ENCODE measurements around the gene PARVG. TPM values are rescaled to one million over a fixed set of nuclear protein-coding genes. Genes with fewer than 3 reads are reported as not detected.

PARVG gene
- total RNA-seq, 4 donors from 2014 or later, result 7.1 to 16.2 (median 11.2) TPM

- Histone ChIP-seq H3K4me3 (no peak overlapping the region), H3K9me3 (no peaks in the 10 kb centered on the region), H3K27ac (replicated peaks in 1 of 4) (no peak overlapping the region), H3K4me1 (no peaks in the 10 kb centered on the region), H3K36me3 (peaks cover 4 to 83% (median 63%) of the 10 kb centered on the region in 4 donors), H3K27me3 (no peaks in the 10 kb centered on the region)
- intact Hi-C loops (cut with DNase I), result no loop called here
- DNase-seq (ENCODE audit: extremely low spot score), result no peak
- 85% methylated on average over 6 of the region's 12 CpGs for WGBS
- no peak for TF ChIP-seq EP300 (IDR thresholded peaks at IDR 0.05)
Measured at GRCh38 chr22:44167501-44167900, 13.2 kb upstream of the PARVG start.

DNA sequence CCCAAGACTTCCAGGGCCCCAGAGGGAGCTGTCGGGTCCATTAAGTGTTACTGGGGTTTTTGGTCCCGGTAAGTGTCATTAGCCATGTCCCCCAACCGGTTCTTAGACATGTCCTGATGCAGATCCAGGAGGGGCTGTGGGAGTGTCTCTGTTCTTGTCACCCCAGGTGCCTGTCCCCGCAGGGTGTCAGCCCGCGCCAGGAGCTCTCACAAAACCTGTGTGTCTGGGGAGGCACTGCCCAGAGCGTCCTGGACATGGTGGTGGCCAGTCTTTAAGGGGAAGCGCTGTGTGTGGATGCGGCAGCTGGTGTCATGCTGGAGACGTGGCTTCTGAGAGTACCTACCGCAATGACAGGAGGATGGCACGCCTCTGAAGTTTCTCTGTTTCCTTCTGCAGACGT lies 12.5 kb upstream of the PARVG start:
- intact Hi-C loops (cut with DNase I), result no loop called here
- WGBS, result 95% methylated on average over 7 of the region's 13 CpGs

DNA sequence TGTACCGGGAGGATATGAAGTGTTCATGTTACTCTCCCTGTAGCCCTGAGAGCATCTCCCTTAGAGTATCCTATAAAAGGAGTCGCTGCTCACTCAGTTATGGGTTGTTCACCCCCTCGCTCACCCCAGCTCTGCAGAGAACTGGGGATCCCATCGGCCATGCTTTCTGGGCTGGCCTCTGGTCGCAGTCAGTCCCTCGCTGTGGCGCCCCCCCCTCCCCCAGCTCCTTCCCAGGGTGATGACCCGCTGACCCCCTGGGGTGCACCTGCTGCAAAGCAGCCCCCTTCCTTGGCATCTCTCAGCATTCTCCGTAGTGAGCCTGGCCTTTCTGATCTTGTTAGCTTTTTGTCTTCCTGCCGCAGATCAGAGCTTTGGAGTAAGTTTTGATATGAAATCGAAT lies 10.3 kb upstream of the PARVG start:
- H3K9me3 ChIP-seq, result no peaks in the 10 kb centered on the region
- H3K4me1 ChIP-seq, result no peaks in the 10 kb centered on the region
- WGBS, result 95% methylated on average over 11 of the region's 11 CpGs
- no peak overlapping the region for H3K27ac ChIP-seq (replicated peaks in 1 of 4)
- H3K36me3 ChIP-seq, result peaks cover 0 to 54% (median 40%) of the 10 kb centered on the region in 4 donors
- no peak for DNase-seq (ENCODE audit: extremely low spot score)
- no peak overlapping the region for H3K4me3 ChIP-seq
- H3K27me3 ChIP-seq, result no peaks in the 10 kb centered on the region
- TF ChIP-seq CTCF (IDR thresholded peaks at IDR 0.05) (no peak), POLR2AphosphoS5 (IDR thresholded peaks at IDR 0.05) (no peak), POLR2A (IDR thresholded peaks at IDR 0.05; ENCODE audit: low read depth) (no peak), EP300 (IDR thresholded peaks at IDR 0.05) (no peak)
- intact Hi-C loops (cut with DNase I), result no loop called here

More for the DNA sequence above, 12.5 kb upstream of the PARVG start:
- H3K9me3 ChIP-seq, result no peaks in the 10 kb centered on the region
- H3K36me3 ChIP-seq, result peaks cover 4 to 76% (median 60%) of the 10 kb centered on the region in 4 donors
- no peaks in the 10 kb centered on the region for H3K27me3 ChIP-seq
- no peak overlapping the region for H3K4me3 ChIP-seq
- no peak for DNase-seq (ENCODE audit: extremely low spot score)
- H3K27ac ChIP-seq (replicated peaks in 1 of 4), result no peak overlapping the region
- H3K4me1 ChIP-seq, result no peaks in the 10 kb centered on the region
- TF ChIP-seq POLR2AphosphoS5 (IDR thresholded peaks at IDR 0.05), result no peak

DNA sequence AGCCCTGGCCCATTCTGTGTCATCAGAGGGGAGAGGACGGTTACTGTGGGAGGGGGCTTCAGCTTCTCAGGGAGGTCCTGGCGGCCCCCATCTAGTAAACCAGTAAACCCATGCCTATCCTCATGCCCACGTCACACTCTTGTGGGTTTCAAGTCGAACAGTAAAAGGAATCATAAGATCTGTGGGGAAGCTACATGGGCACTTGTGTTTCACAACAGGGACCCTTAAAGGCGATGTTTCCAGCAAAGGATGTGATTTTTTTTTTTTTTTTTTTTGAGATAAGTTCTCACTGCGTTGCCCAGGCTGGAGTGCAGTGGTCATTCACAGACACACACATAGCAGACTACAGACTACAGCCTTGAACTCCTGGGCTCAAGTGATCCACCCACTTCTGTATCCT lies 9.2 kb upstream of the PARVG start:
- 77% methylated on average over 6 of the region's 6 CpGs for WGBS
- H3K36me3 ChIP-seq, result peaks cover 0 to 44% (median 33%) of the 10 kb centered on the region in 4 donors
- H3K9me3 ChIP-seq, result no peaks in the 10 kb centered on the region
- H3K27ac ChIP-seq (replicated peaks in 1 of 4), result no peak overlapping the region
- intact Hi-C loops (cut with DNase I), result no loop called here
- no peaks in the 10 kb centered on the region for H3K27me3 ChIP-seq
- H3K4me1 ChIP-seq, result no peaks in the 10 kb centered on the region
- TF ChIP-seq POLR2A (IDR thresholded peaks at IDR 0.05; ENCODE audit: low read depth) (no peak), EP300 (IDR thresholded peaks at IDR 0.05) (no peak), CTCF (IDR thresholded peaks at IDR 0.05) (no peak)
- H3K4me3 ChIP-seq, result no peak overlapping the region
- DNase-seq (ENCODE audit: extremely low spot score), result no peak

- Histone ChIP-seq H3K36me3 (peaks cover 0 to 35% (median 26%) of the 10 kb centered on the region in 4 donors), H3K4me3 (no peak overlapping the region), H3K27me3 (no peaks in the 10 kb centered on the region), H3K4me1 (no peaks in the 10 kb centered on the region), H3K9me3 (no peaks in the 10 kb centered on the region), H3K27ac (replicated peaks in 1 of 4) (peak overlapping the region in 1 of 4 donors; percentile 9)
- intact Hi-C loops (cut with DNase I), result no loop called here
- TF ChIP-seq EP300 (IDR thresholded peaks at IDR 0.05) (no peak), POLR2AphosphoS5 (IDR thresholded peaks at IDR 0.05) (no peak), POLR2A (IDR thresholded peaks at IDR 0.05; ENCODE audit: low read depth) (no peak), CTCF (IDR thresholded peaks at IDR 0.05) (no peak)
- 64% methylated on average over 20 of the region's 22 CpGs for WGBS
- DNase-seq (ENCODE audit: extremely low spot score), result peak; percentile 93
Measured at GRCh38 chr22:44172370-44173108, 8.2 kb upstream of the PARVG start.

- Histone ChIP-seq H3K27me3 (no peaks in the 10 kb centered on the region), H3K27ac (replicated peaks in 1 of 4) (peak overlapping the region in 1 of 4 donors; percentile 9), H3K4me1 (no peaks in the 10 kb centered on the region), H3K9me3 (no peaks in the 10 kb centered on the region), H3K4me3 (no peak overlapping the region), H3K36me3 (peaks cover 0 to 29% (median 21%) of the 10 kb centered on the region in 4 donors)
- TF ChIP-seq POLR2A (IDR thresholded peaks at IDR 0.05; ENCODE audit: low read depth) (no peak), POLR2AphosphoS5 (IDR thresholded peaks at IDR 0.05) (no peak), CTCF (IDR thresholded peaks at IDR 0.05) (no peak), EP300 (IDR thresholded peaks at IDR 0.05) (no peak)
- DNase-seq (ENCODE audit: extremely low spot score), result no peak
- WGBS, result 96% methylated on average over 8 of the region's 10 CpGs
- intact Hi-C loops (cut with DNase I), result no loop called here
Measured at GRCh38 chr22:44173154-44173553, 7.6 kb upstream of the PARVG start.

All from esophagus muscularis mucosa (tissue), 4 donors.